Right atrium auricular region (tissue), 2 donors: ENCODE measurements around the gene GAS2L2. TPM values are rescaled to one million over a fixed set of nuclear protein-coding genes. Genes with fewer than 3 reads are reported as not detected.

Experiments
- DNase-seq: peaks from one replicate; pipeline ENCODE4 v3.0.0-alpha.2; 2019; ENCODE audit warnings: low spot score
- H3K27ac ChIP-seq, 2 donors: fragments of 200-600 bp; sonication (generic); 1 replicate in 1 of 2; 2 replicates in 1 of 2; pipeline ENCODE4 v1.5.1; 2016 to 2019
- H3K27me3 ChIP-seq, 2 donors: fragments of 200-600 bp; sonication (generic); one replicate each; pipeline versions ENCODE4 v1.5.1 to v1.6.0; 2017 to 2019
- H3K36me3 ChIP-seq: fragments of 200-600 bp; sonication (generic); one replicate; pipeline ENCODE4 v1.5.1; 2016
- H3K4me1 ChIP-seq, 2 donors: fragments of 200-600 bp; sonication (generic); one replicate each; pipeline versions ENCODE4 v1.5.1 to v1.6.0; 2017 to 2019
- H3K4me3 ChIP-seq, 2 donors: fragments of 200-600 bp; sonication (generic); 1 replicate in 1 of 2; 2 replicates in 1 of 2; pipeline ENCODE4 v1.5.1; 2017 to 2019; ENCODE audit warnings: mild to moderate bottlenecking in 1 of 2, moderate library complexity in 1 of 2
- H3K9me3 ChIP-seq, 2 donors: fragments of 200-600 bp; sonication (generic); one replicate each; pipeline ENCODE4 v1.5.1; 2019
- total RNA-seq, 2 donors: library from RNA; depleted of rRNA; stranded (reverse); fragments of >200 nt; gene quantifications; one replicate each; pipeline ENCODE4 v1.1.0, GENCODE V29; 2016
- TF ChIP-seq, protein P1 (sequence below), 2 donors: fragments of 200-600 bp; sonication (generic); IDR thresholded peaks; one replicate each; pipeline ENCODE4 v1.5.1; 2019; ENCODE audit warnings: antibody characterized with exemption in 2 of 2

GAS2L2 gene
- total RNA-seq, 2 donors from 2014 or later, result not detected

- H3K27ac ChIP-seq, result no peak overlapping the region
- no peak overlapping the region for H3K4me3 ChIP-seq
- H3K9me3 ChIP-seq, result no peaks in the 10 kb centered on the region
- TF ChIP-seq, protein P1, sequence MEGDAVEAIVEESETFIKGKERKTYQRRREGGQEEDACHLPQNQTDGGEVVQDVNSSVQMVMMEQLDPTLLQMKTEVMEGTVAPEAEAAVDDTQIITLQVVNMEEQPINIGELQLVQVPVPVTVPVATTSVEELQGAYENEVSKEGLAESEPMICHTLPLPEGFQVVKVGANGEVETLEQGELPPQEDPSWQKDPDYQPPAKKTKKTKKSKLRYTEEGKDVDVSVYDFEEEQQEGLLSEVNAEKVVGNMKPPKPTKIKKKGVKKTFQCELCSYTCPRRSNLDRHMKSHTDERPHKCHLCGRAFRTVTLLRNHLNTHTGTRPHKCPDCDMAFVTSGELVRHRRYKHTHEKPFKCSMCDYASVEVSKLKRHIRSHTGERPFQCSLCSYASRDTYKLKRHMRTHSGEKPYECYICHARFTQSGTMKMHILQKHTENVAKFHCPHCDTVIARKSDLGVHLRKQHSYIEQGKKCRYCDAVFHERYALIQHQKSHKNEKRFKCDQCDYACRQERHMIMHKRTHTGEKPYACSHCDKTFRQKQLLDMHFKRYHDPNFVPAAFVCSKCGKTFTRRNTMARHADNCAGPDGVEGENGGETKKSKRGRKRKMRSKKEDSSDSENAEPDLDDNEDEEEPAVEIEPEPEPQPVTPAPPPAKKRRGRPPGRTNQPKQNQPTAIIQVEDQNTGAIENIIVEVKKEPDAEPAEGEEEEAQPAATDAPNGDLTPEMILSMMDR (IDR thresholded peaks at IDR 0.05), result no peak
- no peaks in the 10 kb centered on the region for H3K27me3 ChIP-seq
- peaks cover 0 to 34% of the 10 kb centered on the region in 2 donors for H3K4me1 ChIP-seq
- H3K36me3 ChIP-seq, result peaks cover 23% of the 10 kb centered on the region
- DNase-seq, result peak; percentile 49
Observed at GRCh38 chr17:35728551-35728950, 24.5 kb downstream of the GAS2L2 start.

GRCh38 chr17:35727635-35728034 is 25.4 kb downstream of the GAS2L2 start:
- Histone ChIP-seq H3K27me3 (no peaks in the 10 kb centered on the region), H3K9me3 (no peaks in the 10 kb centered on the region), H3K27ac (no peak overlapping the region), H3K4me3 (no peak overlapping the region), H3K36me3 (peaks cover 31% of the 10 kb centered on the region), H3K4me1 (peaks cover 0 to 34% of the 10 kb centered on the region in 2 donors)
- DNase-seq, result no peak
- TF ChIP-seq, protein P1 (IDR thresholded peaks at IDR 0.05), result no peak

- Histone ChIP-seq H3K4me1 (peaks cover 0 to 34% of the 10 kb centered on the region in 2 donors), H3K4me3 (no peak overlapping the region), H3K27me3 (no peaks in the 10 kb centered on the region), H3K36me3 (peaks cover 31% of the 10 kb centered on the region), H3K27ac (peak overlapping the region; percentile 0 to 47), H3K9me3 (no peaks in the 10 kb centered on the region)
- TF ChIP-seq, protein P1 (IDR thresholded peaks at IDR 0.05), result no peak
- DNase-seq, result no peak
Observed at GRCh38 chr17:35726953-35727460, 26.0 kb downstream of the GAS2L2 start.

- H3K27me3 ChIP-seq, result no peaks in the 10 kb centered on the region
- peak overlapping the region; percentile 13 to 47 for H3K27ac ChIP-seq
- TF ChIP-seq, protein P1 (IDR thresholded peaks at IDR 0.05), result no peak
- no peak overlapping the region for H3K4me3 ChIP-seq
- DNase-seq, result no peak
- H3K36me3 ChIP-seq, result peaks cover 31% of the 10 kb centered on the region
- peaks cover 0 to 33% of the 10 kb centered on the region in 2 donors for H3K4me1 ChIP-seq
- no peaks in the 10 kb centered on the region for H3K9me3 ChIP-seq
Observed at GRCh38 chr17:35726127-35726952, 26.7 kb downstream of the GAS2L2 start.

- Histone ChIP-seq H3K27ac (peak overlapping the region; percentile 13 to 47), H3K36me3 (peaks cover 31% of the 10 kb centered on the region), H3K27me3 (no peaks in the 10 kb centered on the region), H3K4me3 (no peak overlapping the region), H3K4me1 (peaks cover 0 to 28% of the 10 kb centered on the region in 2 donors), H3K9me3 (no peaks in the 10 kb centered on the region)
- TF ChIP-seq, protein P1 (IDR thresholded peaks at IDR 0.05), result no peak
- no peak for DNase-seq
Observed at GRCh38 chr17:35725802-35726126, 27.3 kb downstream of the GAS2L2 start.
